NCI-H2171 treated with DMSO at 0.1 percent for 48 hours (cell line): ENCODE measurements around the gene ARHGAP21.

Experiments
- DNase-seq: peaks from one replicate; lab custom pipeline; 2025; lab: John Stamatoyannopoulos, UW

Gene ARHGAP21

GRCh38 chr10:24533981-24534380 is 189.7 kb downstream of the ARHGAP21 start:
- no peak for DNase-seq
